Keratinocyte (primary cell): ENCODE measurements around the gene SLC15A5.

Experiments used
- EZH2 ChIP-seq: IDR thresholded peaks from one replicate; pipeline ENCODE4 v1.6.1; 2012; ENCODE audit warnings: inconsistent platforms, mild to moderate bottlenecking, low read length, moderate library complexity
- TF ChIP-seq, protein P1 (sequence below), 3 experiments: IDR thresholded peaks in 1 of 3; conservative IDR thresholded peaks in 1 of 3; optimal IDR thresholded peaks in 1 of 3; 2 replicates in 2 of 3; 3 replicates in 1 of 3; pipeline versions ENCODE3 to v1.5.1; 2011; ENCODE audit warnings: low read length in 3 of 3, mild to moderate bottlenecking in 3 of 3, moderate library complexity in 2 of 3, control low read depth in 1 of 3, inconsistent platforms in 1 of 3; ENCODE audit not compliant: insufficient read depth in 2 of 3; ENCODE audit errors: extremely low read depth in 1 of 3

DNA sequence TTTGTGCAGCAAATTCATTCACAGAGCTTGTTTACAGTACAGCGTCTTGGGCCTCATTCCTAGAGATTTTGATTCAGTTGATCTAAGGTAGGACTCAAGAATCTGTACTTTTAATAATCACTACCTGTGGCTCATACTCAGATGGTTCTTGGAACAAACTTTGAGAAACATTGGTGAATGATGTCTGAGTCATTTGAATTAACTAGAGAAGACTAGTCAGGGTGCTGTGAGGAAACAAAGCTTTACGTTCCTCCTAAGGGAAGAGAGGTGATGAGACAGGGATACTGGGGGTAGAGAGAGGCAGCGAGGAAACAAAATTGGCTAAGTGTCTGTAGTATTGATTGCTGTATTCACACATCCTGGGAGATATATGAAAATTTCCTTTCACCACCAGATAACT, 109.4 kb downstream of the SLC15A5 start:
- TF ChIP-seq, protein P1, sequence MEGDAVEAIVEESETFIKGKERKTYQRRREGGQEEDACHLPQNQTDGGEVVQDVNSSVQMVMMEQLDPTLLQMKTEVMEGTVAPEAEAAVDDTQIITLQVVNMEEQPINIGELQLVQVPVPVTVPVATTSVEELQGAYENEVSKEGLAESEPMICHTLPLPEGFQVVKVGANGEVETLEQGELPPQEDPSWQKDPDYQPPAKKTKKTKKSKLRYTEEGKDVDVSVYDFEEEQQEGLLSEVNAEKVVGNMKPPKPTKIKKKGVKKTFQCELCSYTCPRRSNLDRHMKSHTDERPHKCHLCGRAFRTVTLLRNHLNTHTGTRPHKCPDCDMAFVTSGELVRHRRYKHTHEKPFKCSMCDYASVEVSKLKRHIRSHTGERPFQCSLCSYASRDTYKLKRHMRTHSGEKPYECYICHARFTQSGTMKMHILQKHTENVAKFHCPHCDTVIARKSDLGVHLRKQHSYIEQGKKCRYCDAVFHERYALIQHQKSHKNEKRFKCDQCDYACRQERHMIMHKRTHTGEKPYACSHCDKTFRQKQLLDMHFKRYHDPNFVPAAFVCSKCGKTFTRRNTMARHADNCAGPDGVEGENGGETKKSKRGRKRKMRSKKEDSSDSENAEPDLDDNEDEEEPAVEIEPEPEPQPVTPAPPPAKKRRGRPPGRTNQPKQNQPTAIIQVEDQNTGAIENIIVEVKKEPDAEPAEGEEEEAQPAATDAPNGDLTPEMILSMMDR (optimal IDR thresholded peaks at IDR 0.05 in 1 of 3, IDR thresholded peaks at IDR 0.05 in 1 of 3, conservative IDR thresholded peaks at IDR 0.05 in 1 of 3; ENCODE audit: extremely low read depth in 1 of 3, insufficient read depth in 2 of 3, low read length in 3 of 3): no peak
- TF ChIP-seq EZH2: no peak
